GM23338 (cell line): ENCODE measurements around the gene IDH3B. TPM values are rescaled to one million over a fixed set of nuclear protein-coding genes. Genes with fewer than 3 reads are reported as not detected.

Experiments used
- ATAC-seq: fragments of 200-7000 bp; cut with Tn5 transposase; 3 replicates; pipeline ENCODE4 v1.9.1; 2020
- DNase-seq: peaks from one replicate; pipeline ENCODE4 v3.0.0-alpha.2; 2015; ENCODE audit warnings: low spot score
- H2AFZ ChIP-seq: fragments of 200-600 bp; sonication (generic); 2 replicates; pipeline ENCODE4 v1.8.0; 2016; ENCODE audit warnings: antibody characterized with exemption, mild to moderate bottlenecking, moderate library complexity
- H3F3A ChIP-seq: fragments of 200-600 bp; sonication (generic); replicated peaks from 2 replicates; pipeline ENCODE4 v1.8.0; 2017; ENCODE audit warnings: antibody characterized with exemption, mixed run types, low read depth
- H3K27ac ChIP-seq: fragments of 200-600 bp; sonication (generic); 2 replicates; pipeline ENCODE4 v1.6.1; 2016; ENCODE audit warnings: low read depth
- H3K27me3 ChIP-seq: fragments of 200-600 bp; sonication (generic); 2 replicates; pipeline ENCODE4 v1.8.0; 2016; ENCODE audit warnings: mild to moderate bottlenecking, mixed run types, moderate library complexity; ENCODE audit not compliant: insufficient read depth
- H3K36me3 ChIP-seq: fragments of 200-600 bp; sonication (generic); 2 replicates; pipeline ENCODE4 v1.8.0; 2016; ENCODE audit warnings: mild to moderate bottlenecking; ENCODE audit not compliant: insufficient read depth
- H3K4me1 ChIP-seq: fragments of 200-600 bp; sonication (generic); 2 replicates; pipeline ENCODE4 v1.8.0; 2016; ENCODE audit warnings: mild to moderate bottlenecking, moderate library complexity; ENCODE audit not compliant: insufficient read depth
- H3K4me2 ChIP-seq: fragments of 200-600 bp; sonication (generic); 2 replicates; pipeline ENCODE4 v1.7.1; 2017; ENCODE audit warnings: mixed run types
- H3K4me3 ChIP-seq: fragments of 200-600 bp; sonication (generic); 2 replicates; pipeline ENCODE4 v1.6.1; 2016; ENCODE audit warnings: mixed run types
- H3K79me2 ChIP-seq: fragments of 200-600 bp; sonication (generic); replicated peaks from 2 replicates; pipeline ENCODE4 v1.8.0; 2017; ENCODE audit warnings: mild to moderate bottlenecking; ENCODE audit not compliant: insufficient read depth
- H3K9me2 ChIP-seq: fragments of 200-600 bp; sonication (generic); 2 replicates; pipeline ENCODE4 v1.8.0; 2017; ENCODE audit not compliant: insufficient read depth
- H4K20me1 ChIP-seq: fragments of 200-600 bp; sonication (generic); replicated peaks from 2 replicates; pipeline ENCODE4 v1.8.0; 2017; ENCODE audit warnings: mild to moderate bottlenecking; ENCODE audit not compliant: insufficient read depth
- H3K27ac Mint-ChIP-seq: 2 replicates; pipeline ENCODE4 v1.8.0; 2020; ENCODE audit warnings: inconsistent platforms, mild to moderate bottlenecking, moderate library complexity, mixed read lengths
- H3K27me3 Mint-ChIP-seq: 3 replicates; pipeline ENCODE4 v1.8.0; 2022; ENCODE audit warnings: low read depth, mild to moderate bottlenecking, moderate library complexity, mixed read lengths, inconsistent platforms; ENCODE audit not compliant: insufficient read depth, poor library complexity
- H3K36me3 Mint-ChIP-seq: 3 replicates; pipeline ENCODE4 v1.8.0; 2021; ENCODE audit warnings: low read depth, mild to moderate bottlenecking, inconsistent platforms, moderate library complexity, mixed read lengths
- H3K4me1 Mint-ChIP-seq: 3 replicates; pipeline ENCODE4 v1.8.0; 2020; ENCODE audit warnings: mild to moderate bottlenecking, inconsistent platforms, mixed read lengths
- H3K4me3 Mint-ChIP-seq: 3 replicates; pipeline ENCODE4 v1.8.0; 2021; ENCODE audit warnings: moderate library complexity, mild to moderate bottlenecking, inconsistent platforms, mixed read lengths
- H3K9me3 Mint-ChIP-seq: 3 replicates; pipeline ENCODE4 v1.8.0; 2020; ENCODE audit warnings: moderate library complexity, mild to moderate bottlenecking, inconsistent platforms, mixed read lengths
- CREB1 ChIP-seq: fragments of 250-450 bp; sonication (Bioruptor Pico); IDR thresholded peaks from 2 replicates; pipeline ENCODE4 v1.5.0; 2020; ENCODE audit warnings: low read depth, mild to moderate bottlenecking, moderate library complexity
- CTCF ChIP-seq, 2 experiments: fragments of 200-600 bp in 1 of 2; sonication (generic) in 1 of 2; conservative IDR thresholded peaks; 2 replicates each; pipeline versions ENCODE4 v1.5.1 to v1.6.1; 2016 to 2017; ENCODE audit warnings: antibody characterized with exemption in 2 of 2, low read depth in 2 of 2, mild to moderate bottlenecking in 2 of 2, moderate library complexity in 1 of 2
- ETS1 ChIP-seq: IDR thresholded peaks from 2 replicates; pipeline ENCODE4 v1.6.1; 2016; ENCODE audit warnings: antibody characterized with exemption
- EZH2 ChIP-seq: fragments of 200-600 bp; sonication (generic); IDR thresholded peaks from one replicate; pipeline ENCODE4 v1.8.0; 2017; ENCODE audit warnings: antibody characterized with exemption, mild to moderate bottlenecking, low read depth; ENCODE audit not compliant: unreplicated experiment
- EZH2phosphoT487 ChIP-seq: fragments of 200-600 bp; sonication (generic); IDR thresholded peaks from one replicate; pipeline ENCODE4 v1.8.1; 2018; ENCODE audit warnings: antibody characterized with exemption; ENCODE audit not compliant: unreplicated experiment
- JUNB ChIP-seq: IDR thresholded peaks from one replicate; pipeline ENCODE4 v1.6.1; 2016; ENCODE audit warnings: antibody characterized with exemption; ENCODE audit not compliant: unreplicated experiment
- NANOG ChIP-seq: IDR thresholded peaks from 2 replicates; pipeline ENCODE4 v1.6.1; 2016; ENCODE audit warnings: antibody characterized with exemption, borderline replicate concordance
- POLR2AphosphoS5 ChIP-seq: IDR thresholded peaks from 2 replicates; pipeline ENCODE4 v1.6.1; 2016; ENCODE audit warnings: antibody characterized with exemption, low read depth
- REST ChIP-seq: IDR thresholded peaks from one replicate; pipeline ENCODE4 v1.6.1; 2018; ENCODE audit warnings: antibody characterized with exemption; ENCODE audit not compliant: unreplicated experiment
- STAT1 ChIP-seq: IDR thresholded peaks from one replicate; pipeline ENCODE4 v1.6.1; 2016; ENCODE audit warnings: antibody characterized with exemption; ENCODE audit not compliant: unreplicated experiment
- ZNF114 ChIP-seq: fragments of 250-450 bp; sonication (Bioruptor Pico); IDR thresholded peaks from 2 replicates; pipeline ENCODE4 v1.5.0; 2020; ENCODE audit warnings: mild to moderate bottlenecking, moderate library complexity
- ZNF331 ChIP-seq: fragments of 250-450 bp; sonication (Bioruptor Pico); IDR thresholded peaks from 2 replicates; pipeline ENCODE4 v1.5.0; 2020; ENCODE audit warnings: low read depth, mild to moderate bottlenecking, moderate library complexity
- ZNF462 ChIP-seq: fragments of 250-450 bp; sonication (Bioruptor Pico); IDR thresholded peaks from 2 replicates; pipeline ENCODE4 v1.5.0; 2020; ENCODE audit warnings: mild to moderate bottlenecking, moderate library complexity
- polyA plus RNA-seq: library from polyadenylated mRNA; unstranded; fragments of >200 nt; fragmentation: Nextera tagmentation; extraction: Ambion mirVana; gene quantifications from 2 replicates; pipeline ENCODE4 v1.2.1, GENCODE V29; 2016
- total RNA-seq: library from RNA; depleted of rRNA; stranded (reverse); fragments of >200 nt; shearing (Covaris generic); gene quantifications from 2 replicates; pipeline ENCODE4 v1.2.3, GENCODE V29; 2014

Gene IDH3B
- total and polyA plus RNA-seq, 2 experiments from 2014 or later, result 87.1 to 126 TPM

- Mint-ChIP-seq H3K9me3 (no peaks in the 10 kb centered on the region), H3K4me3 (no peak overlapping the region), H3K27me3 (peaks cover 4% of the 10 kb centered on the region), H3K27ac (no peak overlapping the region), H3K36me3 (no peaks in the 10 kb centered on the region), H3K4me1 (no peaks in the 10 kb centered on the region)
- ATAC-seq (no peak), DNase-seq (no peak)
- H4K20me1 ChIP-seq, result no peaks in the 10 kb centered on the region
- no peaks in the 10 kb centered on the region for H3K27me3 ChIP-seq
- no peak overlapping the region for H3K27ac ChIP-seq
- no peak overlapping the region for H3K4me2 ChIP-seq
- H3K4me3 ChIP-seq, result no peak overlapping the region
- no peak overlapping the region for H2AFZ ChIP-seq
- H3K4me1 ChIP-seq, result no peaks in the 10 kb centered on the region
- H3K79me2 ChIP-seq, result no peaks in the 10 kb centered on the region
- H3K36me3 ChIP-seq, result no peaks in the 10 kb centered on the region
- no peaks in the 10 kb centered on the region for H3F3A ChIP-seq
- 0 out of 2 replicates have a peak, but pooled peaks cover 2% of the 10 kb centered on the region for H3K9me2 ChIP-seq
- TF ChIP-seq ETS1, result no peak
- TF ChIP-seq EZH2phosphoT487, result no peak
- TF ChIP-seq ZNF114, result no peak
- no peak for TF ChIP-seq CTCF (conservative IDR thresholded peaks at IDR 0.05; ENCODE audit: low read depth in 2 of 2)
- TF ChIP-seq EZH2, result no peak
- TF ChIP-seq JUNB, result no peak
- no peak for TF ChIP-seq STAT1
- TF ChIP-seq POLR2AphosphoS5, result no peak
- TF ChIP-seq NANOG, result no peak
- TF ChIP-seq CREB1 (CRISPR knock-in tag), result no peak
- no peak for TF ChIP-seq ZNF462 (CRISPR knock-in tag)
- TF ChIP-seq REST, result no peak
- TF ChIP-seq ZNF331, result no peak
Measured at GRCh38 chr20:2640260-2640659, 23.8 kb downstream of the IDH3B start.
